Measurements from ENCODE around the gene CXCL11.

GRCh38 chr4:76061421-76061820 is 25.6 kb upstream of the CXCL11 start:
- TF ChIP-seq POLR2AphosphoS5 (IDR thresholded peaks at IDR 0.05; ENCODE audit: borderline replicate concordance, low read depth, low read length) (no peak), EZH2 (IDR thresholded peaks at IDR 0.05) (no peak), FOXP2 (optimal IDR thresholded peaks at IDR 0.05; ENCODE audit: control extremely low read depth, extremely low read length, insufficient read depth) (no peak)

Data from SK-N-MC (cell line).